CD4-positive, alpha-beta T cell (primary cell): ENCODE measurements around the gene NOTCH2. TPM values are rescaled to one million over a fixed set of nuclear protein-coding genes. Genes with fewer than 3 reads are reported as not detected.

Experiments
- ATAC-seq: fragments of 200-7000 bp; cut with Tn5 transposase; one replicate; pipeline ENCODE4 v1.10.0; 2022; ENCODE audit warnings: mild to moderate bottlenecking; ENCODE audit not compliant: poor library complexity
- CTCF ChIA-PET: fragments of 350-600 bp; sonication (Branson Sonifier 250); formaldehyde crosslinking; loops from one replicate; lab custom pipeline; 2021; ENCODE audit warnings: antibody characterized with exemption, inconsistent platforms; lab: Charles Lee
- POLR2A ChIA-PET: fragments of 350-600 bp; sonication (Branson Sonifier 250); formaldehyde crosslinking; loops from one replicate; lab custom pipeline; 2021; ENCODE audit warnings: antibody characterized with exemption, inconsistent platforms; lab: Charles Lee
- DNase-seq, 14 experiments: peaks; one replicate each; pipeline ENCODE4 v3.0.0-alpha.2; 2013 to 2020; ENCODE audit warnings: mixed read lengths in 2 of 14
- H3K27ac ChIP-seq, 2 donors: one replicate each; pipeline versions ENCODE4 v1.5.1 to v1.7.0; 2013; ENCODE audit warnings: low read length in 2 of 2, low read depth in 1 of 2, mild to moderate bottlenecking in 1 of 2
- H3K27me3 ChIP-seq, 2 experiments: 1 replicate in 1 of 2; 2 replicates in 1 of 2; pipeline versions ENCODE4 v1.6.1 to v1.7.0; 2013; ENCODE audit warnings: low read length in 2 of 2, control low read depth in 1 of 2, mild to moderate bottlenecking in 1 of 2, moderate library complexity in 1 of 2; ENCODE audit not compliant: insufficient read depth in 2 of 2, control insufficient read depth in 1 of 2
- H3K36me3 ChIP-seq: one replicate; pipeline ENCODE4 v1.6.1; 2013; ENCODE audit warnings: low read length, control low read depth; ENCODE audit not compliant: insufficient read depth
- H3K4me1 ChIP-seq: one replicate; pipeline ENCODE4 v1.6.1; 2013; ENCODE audit warnings: low read length, control low read depth; ENCODE audit not compliant: insufficient read depth
- H3K4me3 ChIP-seq: one replicate; pipeline ENCODE4 v1.5.1; 2013; ENCODE audit warnings: mild to moderate bottlenecking, low read length, moderate library complexity
- H3K9me3 ChIP-seq, 2 experiments: 1 replicate in 1 of 2; 2 replicates in 1 of 2; pipeline versions ENCODE4 v1.6.1 to v1.7.0; 2013; ENCODE audit warnings: low read length in 2 of 2, mild to moderate bottlenecking in 2 of 2, control low read depth in 1 of 2, moderate library complexity in 1 of 2; ENCODE audit not compliant: control insufficient read depth in 1 of 2, insufficient read depth in 1 of 2
- H3K27ac Mint-ChIP-seq: one replicate; pipeline ENCODE4 v1.8.0; 2020; ENCODE audit warnings: mixed read lengths
- H3K27me3 Mint-ChIP-seq: one replicate; pipeline ENCODE4 v1.8.0; 2021; ENCODE audit warnings: mixed read lengths
- H3K36me3 Mint-ChIP-seq: one replicate; pipeline ENCODE4 v1.8.0; 2021; ENCODE audit warnings: low read depth, mixed read lengths
- H3K4me1 Mint-ChIP-seq: one replicate; pipeline ENCODE4 v1.8.0; 2021; ENCODE audit warnings: low read depth, mixed read lengths
- H3K4me3 Mint-ChIP-seq: one replicate; pipeline ENCODE4 v1.8.0; 2020; ENCODE audit warnings: mild to moderate bottlenecking, mixed read lengths
- H3K9me3 Mint-ChIP-seq: one replicate; pipeline ENCODE4 v1.8.0; 2020; ENCODE audit warnings: mixed read lengths
- CTCF ChIP-seq: fragments of 200-600 bp; IDR thresholded peaks from one replicate; pipeline ENCODE4 v1.8.0; 2022; ENCODE audit warnings: antibody characterized with exemption, mild to moderate bottlenecking
- intact Hi-C, 2 experiments: fragments of 100-400 bp; cut with DNase I in 1 of 2; cut with micrococcal nuclease in 1 of 2; formaldehyde crosslinking; loops; one replicate each; pipeline versions ENCODE4 v1.15.1 to v1.9.0; 2023 to 2025; cut with DNase I, micrococcal nuclease
- total RNA-seq, 174 experiments: library from RNA in 2 of 174; stranded (reverse) in 2 of 174; gene quantifications; one replicate each; pipeline ENCODE4 v1.2.3 and lab custom pipeline; 2021 to 2026

NOTCH2 gene
- total RNA-seq, 2 experiments from 2014 or later: 27.5 to 29.4 TPM

GRCh38 chr1:119868176-119868575 lies 201.3 kb downstream of the NOTCH2 start:
- intact Hi-C loops: no loop called here
- no peaks in the 10 kb centered on the region for H3K9me3 Mint-ChIP-seq
- no peak for TF ChIP-seq CTCF
- no peak overlapping the region for H3K27ac ChIP-seq
- no peaks in the 10 kb centered on the region for H3K4me1 Mint-ChIP-seq
- H3K27ac Mint-ChIP-seq: no peak overlapping the region
- CTCF ChIA-PET: no interaction called here
- peaks cover 8 to 18% of the 10 kb centered on the region in 2 experiments for H3K27me3 ChIP-seq
- H3K4me1 ChIP-seq: no peaks in the 10 kb centered on the region
- no peak overlapping the region for H3K4me3 ChIP-seq
- H3K36me3 Mint-ChIP-seq: no peaks in the 10 kb centered on the region
- peaks cover 36% of the 10 kb centered on the region for H3K27me3 Mint-ChIP-seq
- DNase-seq: no peak
- POLR2A ChIA-PET: no interaction called here
- no peaks in the 10 kb centered on the region for H3K9me3 ChIP-seq
- H3K4me3 Mint-ChIP-seq: no peak overlapping the region
- H3K36me3 ChIP-seq: no peaks in the 10 kb centered on the region
- ATAC-seq: no peak

- no peak overlapping the region for H3K4me3 ChIP-seq
- CTCF ChIA-PET: no interaction called here
- Mint-ChIP-seq H3K36me3 (no peaks in the 10 kb centered on the region), H3K4me3 (no peak overlapping the region), H3K27ac (no peak overlapping the region), H3K27me3 (peaks cover 36% of the 10 kb centered on the region), H3K4me1 (no peaks in the 10 kb centered on the region), H3K9me3 (no peaks in the 10 kb centered on the region)
- intact Hi-C loops: no loop called here
- no peaks in the 10 kb centered on the region for H3K4me1 ChIP-seq
- H3K36me3 ChIP-seq: no peaks in the 10 kb centered on the region
- no peak for TF ChIP-seq CTCF
- POLR2A ChIA-PET: no interaction called here
- DNase-seq: no peak
- peaks cover 3 to 15% of the 10 kb centered on the region in 2 experiments for H3K27me3 ChIP-seq
- no peak overlapping the region for H3K27ac ChIP-seq
- ATAC-seq: no peak
- H3K9me3 ChIP-seq: no peaks in the 10 kb centered on the region
These were observed 203.0 kb downstream of the NOTCH2 start for GRCh38 chr1:119866451-119866850.

- Mint-ChIP-seq H3K9me3 (no peaks in the 10 kb centered on the region), H3K27me3 (peaks cover 31% of the 10 kb centered on the region), H3K36me3 (no peaks in the 10 kb centered on the region), H3K4me3 (no peak overlapping the region), H3K27ac (no peak overlapping the region), H3K4me1 (no peaks in the 10 kb centered on the region)
- DNase-seq (no peak), ATAC-seq (no peak)
- Histone ChIP-seq H3K27ac (no peak overlapping the region), H3K9me3 (no peaks in the 10 kb centered on the region), H3K4me3 (no peak overlapping the region), H3K27me3 (peaks cover 0 to 8% of the 10 kb centered on the region in 2 experiments), H3K4me1 (no peaks in the 10 kb centered on the region), H3K36me3 (no peaks in the 10 kb centered on the region)
- intact Hi-C loops: no loop called here
- no peak for TF ChIP-seq CTCF
- POLR2A ChIA-PET: no interaction called here
- CTCF ChIA-PET: no interaction called here
These were observed 203.8 kb downstream of the NOTCH2 start for GRCh38 chr1:119865627-119866026.
